ENCODE measurements around the gene DNAH1.

GRCh38 chr3:52314489-52314888 lies 1.6 kb upstream of the DNAH1 start:
- no peak for TF ChIP-seq EP300 (IDR thresholded peaks at IDR 0.05)
- TF ChIP-seq CTCF (IDR thresholded peaks at IDR 0.05), result no peak
